NB4 (cell line): ENCODE data around the gene BCL7A.

Experiments used
- POLR2A ChIP-seq: IDR thresholded peaks from 2 replicates; pipeline ENCODE4 v1.6.1; 2011; ENCODE audit warnings: mild to moderate bottlenecking; ENCODE audit not compliant: insufficient read length; ENCODE audit errors: extremely low read depth
- TF ChIP-seq, protein P1 (sequence below): IDR thresholded peaks from one replicate; pipeline ENCODE4 v1.5.1; 2012; ENCODE audit warnings: low read depth, low read length

DNA sequence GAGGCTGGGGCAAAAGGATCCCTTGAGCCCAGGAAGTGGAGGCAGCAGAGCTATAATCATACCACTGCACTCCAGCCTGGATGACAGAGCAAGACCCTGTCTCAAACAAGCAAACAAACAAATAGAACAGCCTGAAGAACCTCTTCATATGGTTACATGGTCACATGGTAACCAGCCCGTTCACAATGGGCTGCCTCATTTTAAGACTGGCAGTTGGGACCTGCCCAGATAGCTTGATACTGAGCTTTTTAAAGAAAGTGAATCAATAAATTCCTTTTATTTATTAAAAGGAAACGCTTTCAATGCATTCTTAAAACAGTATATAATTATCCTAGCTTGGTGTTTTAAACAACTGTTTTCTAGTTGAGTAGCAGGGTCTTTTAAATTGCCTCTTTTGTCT, 67.4 kb downstream of the BCL7A start:
- TF ChIP-seq, protein P1, sequence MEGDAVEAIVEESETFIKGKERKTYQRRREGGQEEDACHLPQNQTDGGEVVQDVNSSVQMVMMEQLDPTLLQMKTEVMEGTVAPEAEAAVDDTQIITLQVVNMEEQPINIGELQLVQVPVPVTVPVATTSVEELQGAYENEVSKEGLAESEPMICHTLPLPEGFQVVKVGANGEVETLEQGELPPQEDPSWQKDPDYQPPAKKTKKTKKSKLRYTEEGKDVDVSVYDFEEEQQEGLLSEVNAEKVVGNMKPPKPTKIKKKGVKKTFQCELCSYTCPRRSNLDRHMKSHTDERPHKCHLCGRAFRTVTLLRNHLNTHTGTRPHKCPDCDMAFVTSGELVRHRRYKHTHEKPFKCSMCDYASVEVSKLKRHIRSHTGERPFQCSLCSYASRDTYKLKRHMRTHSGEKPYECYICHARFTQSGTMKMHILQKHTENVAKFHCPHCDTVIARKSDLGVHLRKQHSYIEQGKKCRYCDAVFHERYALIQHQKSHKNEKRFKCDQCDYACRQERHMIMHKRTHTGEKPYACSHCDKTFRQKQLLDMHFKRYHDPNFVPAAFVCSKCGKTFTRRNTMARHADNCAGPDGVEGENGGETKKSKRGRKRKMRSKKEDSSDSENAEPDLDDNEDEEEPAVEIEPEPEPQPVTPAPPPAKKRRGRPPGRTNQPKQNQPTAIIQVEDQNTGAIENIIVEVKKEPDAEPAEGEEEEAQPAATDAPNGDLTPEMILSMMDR, result no peak
- no peak for TF ChIP-seq POLR2A
